SH-SY5Y (cell line): ENCODE data around the gene RPS15.

Experiments
- GATA2 ChIP-seq: IDR thresholded peaks from 2 replicates; pipeline ENCODE4 v1.6.1; 2011; ENCODE audit warnings: mild to moderate bottlenecking, low read depth, low read length
- GATA3 ChIP-seq: IDR thresholded peaks from 2 replicates; pipeline ENCODE4 v1.6.1; 2011; ENCODE audit warnings: low read depth, mild to moderate bottlenecking, low read length, moderate library complexity

Gene RPS15

GRCh38 chr19:1409204-1410005 is 28.8 kb upstream of the RPS15 start:
- TF ChIP-seq GATA3 (no peak), GATA2 (no peak)

- TF ChIP-seq GATA2 (no peak), GATA3 (no peak)
Observed at GRCh38 chr19:1410136-1410786, 27.9 kb upstream of the RPS15 start.

- TF ChIP-seq GATA2 = no peak
- no peak for TF ChIP-seq GATA3
Observed at GRCh38 chr19:1410789-1411188, 27.4 kb upstream of the RPS15 start.

GRCh38 chr19:1411255-1412191 is 26.7 kb upstream of the RPS15 start:
- no peak for TF ChIP-seq GATA2
- no peak for TF ChIP-seq GATA3

GRCh38 chr19:1412323-1412923 is 25.8 kb upstream of the RPS15 start:
- TF ChIP-seq GATA2 = no peak

- TF ChIP-seq GATA2 (no peak), GATA3 (no peak)
Observed at GRCh38 chr19:1412995-1413800, 25.0 kb upstream of the RPS15 start.

GRCh38 chr19:1416014-1416841 is 22.0 kb upstream of the RPS15 start:
- no peak for TF ChIP-seq GATA2
- TF ChIP-seq GATA3 = no peak

GRCh38 chr19:1417145-1417544 is 21.1 kb upstream of the RPS15 start:
- TF ChIP-seq GATA3 (no peak), GATA2 (no peak)

- TF ChIP-seq GATA3 = no peak
- TF ChIP-seq GATA2 = no peak
Observed at GRCh38 chr19:1417681-1418495, 20.3 kb upstream of the RPS15 start.

GRCh38 chr19:1418496-1418775 is 19.8 kb upstream of the RPS15 start:
- TF ChIP-seq GATA3 (no peak), GATA2 (no peak)

GRCh38 chr19:1418951-1419738 is 19.1 kb upstream of the RPS15 start:
- TF ChIP-seq GATA3 (no peak), GATA2 (no peak)

GRCh38 chr19:1420590-1420989 is 17.6 kb upstream of the RPS15 start:
- no peak for TF ChIP-seq GATA3
- no peak for TF ChIP-seq GATA2
